ENCODE results near the gene COL2A1.

COL2A1 gene

DNA sequence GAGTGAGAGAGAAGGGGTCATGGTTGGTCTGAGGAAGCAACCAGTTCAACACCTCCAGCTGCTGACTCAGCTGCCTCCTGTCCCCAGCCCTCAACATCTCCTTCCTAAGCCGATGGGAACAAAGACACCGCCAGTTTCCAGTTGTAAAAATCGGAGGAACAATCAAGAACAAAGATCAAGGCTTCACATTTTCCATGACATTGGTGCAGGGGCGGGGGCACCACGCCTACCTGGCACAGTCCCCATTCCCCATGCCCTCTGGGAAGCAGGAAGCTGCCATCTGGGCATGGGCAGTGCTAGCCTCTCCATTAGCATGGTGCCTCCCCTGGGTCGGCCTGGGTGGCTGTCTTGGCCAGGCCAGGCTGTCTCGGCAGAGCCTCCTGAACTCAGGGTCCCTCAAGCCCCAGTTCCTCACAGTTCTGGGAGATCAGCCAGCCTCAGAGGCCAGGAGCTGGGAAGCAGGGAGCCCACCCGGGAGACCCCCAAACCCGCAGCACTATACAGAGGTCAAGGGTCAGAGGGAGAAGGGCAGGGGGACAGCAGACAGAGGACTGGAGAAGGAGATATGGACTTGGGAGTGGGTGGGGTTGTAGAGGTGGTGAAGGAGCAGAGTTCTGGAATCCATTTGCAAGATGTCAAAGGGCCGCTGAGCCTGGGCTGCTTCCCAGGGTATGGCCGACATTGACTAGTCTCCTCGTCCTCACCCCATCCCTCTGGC is 60.5 kb downstream of the COL2A1 start:
- no peaks in the 10 kb centered on the region for H3K79me1 ChIP-seq (replicated peaks; ENCODE audit: low read length, poor library complexity, severe bottlenecking)
- no peak overlapping the region for H2AFZ ChIP-seq (ENCODE audit: low read depth, low read length)
- no peak overlapping the region for H3K4me2 ChIP-seq (ENCODE audit: low read length, poor library complexity, severe bottlenecking)
- peaks cover 7 to 25% of the 10 kb centered on the region in 2 experiments for H3K27me3 ChIP-seq (ENCODE audit: control insufficient read depth in 1 of 2, insufficient read depth in 1 of 2, low read length in 2 of 2)
- no peak overlapping the region for H2AK5ac ChIP-seq (ENCODE audit: low read length, severe bottlenecking)
- no peak overlapping the region for H3K14ac ChIP-seq (ENCODE audit: low read length in 2 of 2)
- H2BK5ac ChIP-seq (ENCODE audit: low read depth, low read length, poor library complexity, severe bottlenecking) = no peak overlapping the region
- H3K4me3 ChIP-seq (ENCODE audit: insufficient read depth in 1 of 2, low read depth in 1 of 2, low read length in 2 of 2) = no peak overlapping the region
- H3K18ac ChIP-seq (ENCODE audit: low read depth in 1 of 2, low read length in 2 of 2) = no peak overlapping the region
- H2BK15ac ChIP-seq (ENCODE audit: low read depth, poor library complexity, severe bottlenecking) = peak overlapping the region; percentile 70
- H3K4ac ChIP-seq (ENCODE audit: low read depth in 1 of 2, low read length in 2 of 2) = peak overlapping the region in 1 of 2 experiments; percentile 24
- H3K4me1 ChIP-seq (ENCODE audit: control insufficient read depth, insufficient read depth, low read depth, low read length) = peaks cover 27% of the 10 kb centered on the region
- H3K9me3 ChIP-seq (ENCODE audit: control insufficient read depth, low read length) = no peaks in the 10 kb centered on the region
- WGBS = 93% methylated on average over 11 of the region's 12 CpGs
- no peak overlapping the region for H3K23ac ChIP-seq (ENCODE audit: low read length in 2 of 2)
- H4K8ac ChIP-seq (ENCODE audit: low read length) = no peak overlapping the region
- H2BK12ac ChIP-seq (ENCODE audit: low read length in 2 of 2) = no peak overlapping the region
- H3K27ac ChIP-seq (ENCODE audit: low read length, poor library complexity, severe bottlenecking) = no peak overlapping the region
- H2BK120ac ChIP-seq (ENCODE audit: low read depth, low read length) = no peak overlapping the region
- DNase-seq = no peak
- no peak overlapping the region for H3K9ac ChIP-seq (ENCODE audit: low read length)
- no peaks in the 10 kb centered on the region for H3K36me3 ChIP-seq (ENCODE audit: control insufficient read depth in 1 of 2, insufficient read depth in 2 of 2, low read depth in 1 of 2, low read length in 2 of 2)
- H4K91ac ChIP-seq (ENCODE audit: low read length) = peak overlapping the region; percentile 88

DNA sequence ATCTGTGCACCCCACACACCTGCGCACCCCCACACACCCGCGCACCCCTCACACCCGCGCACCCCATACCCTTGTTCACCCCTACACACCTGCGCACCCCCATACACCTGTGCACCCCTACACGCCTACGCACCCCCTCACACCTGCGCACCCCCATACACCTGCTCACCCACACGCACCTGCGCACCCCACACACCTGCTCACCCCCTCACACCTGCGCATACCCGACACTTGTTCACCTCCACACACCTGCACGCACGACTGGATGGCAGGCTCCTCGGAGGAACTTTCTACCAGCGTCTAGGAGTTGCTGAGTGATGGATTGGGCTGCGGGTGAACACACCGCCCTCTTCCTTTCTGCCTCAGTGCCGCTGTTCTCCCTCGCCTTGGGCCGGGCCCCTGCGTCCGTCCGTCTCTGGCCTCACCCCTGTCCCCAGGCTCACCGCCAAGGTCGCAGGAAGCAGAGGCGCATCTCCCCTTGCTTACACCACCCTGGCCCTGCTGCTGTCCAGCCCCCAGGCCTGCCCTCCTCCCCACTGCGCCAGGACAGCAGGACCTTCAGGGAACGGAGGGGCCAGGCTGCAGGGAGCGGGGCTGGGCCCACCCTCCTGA is 61.6 kb downstream of the COL2A1 start:
- Histone ChIP-seq H3K79me1 (replicated peaks; ENCODE audit: low read length, poor library complexity, severe bottlenecking) (no peaks in the 10 kb centered on the region), H3K4me1 (ENCODE audit: control insufficient read depth, insufficient read depth, low read depth, low read length) (peaks cover 29% of the 10 kb centered on the region), H3K27ac (ENCODE audit: low read length, poor library complexity, severe bottlenecking) (no peak overlapping the region), H2BK120ac (ENCODE audit: low read depth, low read length) (no peak overlapping the region), H3K4me3 (ENCODE audit: insufficient read depth in 1 of 2, low read depth in 1 of 2, low read length in 2 of 2) (peak overlapping the region in 1 of 2 experiments; percentile 17), H3K4ac (ENCODE audit: low read depth in 1 of 2, low read length in 2 of 2) (no peak overlapping the region), H4K91ac (ENCODE audit: low read length) (peak overlapping the region; percentile 87), H2AK5ac (ENCODE audit: low read length, severe bottlenecking) (no peak overlapping the region), H3K23ac (ENCODE audit: low read length in 2 of 2) (no peak overlapping the region), H3K4me2 (ENCODE audit: low read length, poor library complexity, severe bottlenecking) (no peak overlapping the region), H3K27me3 (ENCODE audit: control insufficient read depth in 1 of 2, insufficient read depth in 1 of 2, low read length in 2 of 2) (peaks cover 7 to 25% of the 10 kb centered on the region in 2 experiments), H3K14ac (ENCODE audit: low read length in 2 of 2) (peak overlapping the region in 1 of 2 experiments; percentile 75), H2AFZ (ENCODE audit: low read depth, low read length) (no peak overlapping the region), H3K9me3 (ENCODE audit: control insufficient read depth, low read length) (no peaks in the 10 kb centered on the region), H2BK12ac (ENCODE audit: low read length in 2 of 2) (no peak overlapping the region), H2BK5ac (ENCODE audit: low read depth, low read length, poor library complexity, severe bottlenecking) (no peak overlapping the region), H2BK15ac (ENCODE audit: low read depth, poor library complexity, severe bottlenecking) (no peak overlapping the region), H3K36me3 (ENCODE audit: control insufficient read depth in 1 of 2, insufficient read depth in 2 of 2, low read depth in 1 of 2, low read length in 2 of 2) (no peaks in the 10 kb centered on the region), H3K18ac (ENCODE audit: low read depth in 1 of 2, low read length in 2 of 2) (peak overlapping the region in 1 of 2 experiments; percentile 58), H4K8ac (ENCODE audit: low read length) (peak overlapping the region; percentile 68), H3K9ac (ENCODE audit: low read length) (no peak overlapping the region)
- no peak for DNase-seq
- 75% methylated on average over 30 of the region's 31 CpGs for WGBS

DNA sequence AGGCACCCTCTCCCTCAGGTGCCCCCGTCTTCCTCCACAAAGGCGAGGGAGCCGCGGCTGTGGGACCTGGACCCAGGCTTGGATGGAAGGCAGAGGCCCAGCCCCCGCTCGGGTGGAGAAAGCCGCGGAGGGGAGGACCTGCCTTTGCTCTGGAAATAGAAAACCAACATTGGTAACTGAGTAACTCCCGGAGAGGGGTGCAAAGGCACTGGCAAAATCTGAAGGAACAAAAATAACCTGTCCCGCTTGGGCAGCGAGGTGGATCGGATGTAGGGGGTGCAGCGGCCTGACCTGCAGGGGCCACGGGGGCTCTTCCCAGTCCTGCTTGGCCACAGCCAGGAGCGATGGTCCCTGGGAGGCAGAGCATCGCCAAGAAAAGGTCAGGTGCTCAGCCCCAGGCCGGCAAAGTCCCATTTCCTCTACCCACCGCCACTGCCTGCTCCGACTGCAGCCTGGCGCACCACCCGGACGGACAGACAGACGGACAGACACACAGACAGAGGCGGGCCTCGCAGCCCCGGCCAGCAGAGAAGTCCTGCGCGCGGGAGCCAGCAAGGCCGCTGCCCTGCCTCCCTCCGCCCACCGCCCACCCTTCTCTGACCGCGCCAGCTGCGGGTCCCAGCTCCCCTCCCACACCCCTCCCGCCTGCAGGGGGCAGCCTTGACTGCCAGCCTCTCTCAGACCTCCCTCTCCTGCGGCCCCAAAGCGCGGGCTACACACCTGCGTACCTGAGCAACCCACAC is 62.2 kb downstream of the COL2A1 start:
- Histone ChIP-seq H3K4me2 (ENCODE audit: low read length, poor library complexity, severe bottlenecking) (no peak overlapping the region), H2BK5ac (ENCODE audit: low read depth, low read length, poor library complexity, severe bottlenecking) (no peak overlapping the region), H3K18ac (ENCODE audit: low read depth in 1 of 2, low read length in 2 of 2) (peak overlapping the region; percentile 18 to 58), H2AK5ac (ENCODE audit: low read length, severe bottlenecking) (no peak overlapping the region), H2AFZ (ENCODE audit: low read depth, low read length) (no peak overlapping the region), H2BK12ac (ENCODE audit: low read length in 2 of 2) (no peak overlapping the region), H3K4me3 (ENCODE audit: insufficient read depth in 1 of 2, low read depth in 1 of 2, low read length in 2 of 2) (no peak overlapping the region), H3K9ac (ENCODE audit: low read length) (no peak overlapping the region), H2BK15ac (ENCODE audit: low read depth, poor library complexity, severe bottlenecking) (no peak overlapping the region), H3K79me1 (replicated peaks; ENCODE audit: low read length, poor library complexity, severe bottlenecking) (no peaks in the 10 kb centered on the region), H4K8ac (ENCODE audit: low read length) (peak overlapping the region; percentile 68), H3K27ac (ENCODE audit: low read length, poor library complexity, severe bottlenecking) (no peak overlapping the region), H3K14ac (ENCODE audit: low read length in 2 of 2) (peak overlapping the region in 1 of 2 experiments; percentile 29), H4K91ac (ENCODE audit: low read length) (peak overlapping the region; percentile 44), H3K9me3 (ENCODE audit: control insufficient read depth, low read length) (no peaks in the 10 kb centered on the region), H3K4me1 (ENCODE audit: control insufficient read depth, insufficient read depth, low read depth, low read length) (peaks cover 25% of the 10 kb centered on the region), H2BK120ac (ENCODE audit: low read depth, low read length) (no peak overlapping the region), H3K27me3 (ENCODE audit: control insufficient read depth in 1 of 2, insufficient read depth in 1 of 2, low read length in 2 of 2) (peaks cover 7 to 25% of the 10 kb centered on the region in 2 experiments), H3K36me3 (ENCODE audit: control insufficient read depth in 1 of 2, insufficient read depth in 2 of 2, low read depth in 1 of 2, low read length in 2 of 2) (no peaks in the 10 kb centered on the region), H3K4ac (ENCODE audit: low read depth in 1 of 2, low read length in 2 of 2) (no peak overlapping the region), H3K23ac (ENCODE audit: low read length in 2 of 2) (no peak overlapping the region)
- 24% methylated on average over 38 of the region's 40 CpGs for WGBS
- no peak for DNase-seq

DNA sequence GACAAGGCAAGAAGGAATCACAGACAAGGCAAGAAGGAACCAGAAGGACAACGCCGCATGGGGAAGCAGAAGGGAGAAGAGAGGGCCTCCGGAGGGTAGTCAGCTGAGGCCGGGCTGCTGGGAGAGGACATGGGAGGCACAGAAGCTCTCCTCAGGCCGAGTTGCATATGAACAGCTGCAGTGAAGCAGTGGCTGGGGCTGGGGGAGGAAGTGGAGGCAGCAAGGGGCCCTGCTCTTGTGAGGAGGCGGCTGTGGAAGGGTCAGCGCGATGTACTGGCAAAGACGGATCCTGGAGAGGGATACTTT is 62.8 kb downstream of the COL2A1 start:
- Histone ChIP-seq H3K79me1 (replicated peaks; ENCODE audit: low read length, poor library complexity, severe bottlenecking) (no peaks in the 10 kb centered on the region), H2AFZ (ENCODE audit: low read depth, low read length) (no peak overlapping the region), H4K91ac (ENCODE audit: low read length) (no peak overlapping the region), H2AK5ac (ENCODE audit: low read length, severe bottlenecking) (no peak overlapping the region), H3K18ac (ENCODE audit: low read depth in 1 of 2, low read length in 2 of 2) (no peak overlapping the region), H3K4me3 (ENCODE audit: insufficient read depth in 1 of 2, low read depth in 1 of 2, low read length in 2 of 2) (no peak overlapping the region), H4K8ac (ENCODE audit: low read length) (peak overlapping the region; percentile 1), H3K23ac (ENCODE audit: low read length in 2 of 2) (no peak overlapping the region), H2BK12ac (ENCODE audit: low read length in 2 of 2) (no peak overlapping the region), H3K4me1 (ENCODE audit: control insufficient read depth, insufficient read depth, low read depth, low read length) (peaks cover 20% of the 10 kb centered on the region), H3K9me3 (ENCODE audit: control insufficient read depth, low read length) (no peaks in the 10 kb centered on the region), H3K27me3 (ENCODE audit: control insufficient read depth in 1 of 2, insufficient read depth in 1 of 2, low read length in 2 of 2) (peaks cover 7 to 25% of the 10 kb centered on the region in 2 experiments), H3K14ac (ENCODE audit: low read length in 2 of 2) (no peak overlapping the region), H3K9ac (ENCODE audit: low read length) (no peak overlapping the region), H3K27ac (ENCODE audit: low read length, poor library complexity, severe bottlenecking) (no peak overlapping the region), H3K4ac (ENCODE audit: low read depth in 1 of 2, low read length in 2 of 2) (no peak overlapping the region), H3K36me3 (ENCODE audit: control insufficient read depth in 1 of 2, insufficient read depth in 2 of 2, low read depth in 1 of 2, low read length in 2 of 2) (no peaks in the 10 kb centered on the region), H2BK120ac (ENCODE audit: low read depth, low read length) (no peak overlapping the region), H2BK15ac (ENCODE audit: low read depth, poor library complexity, severe bottlenecking) (peak overlapping the region; percentile 15), H3K4me2 (ENCODE audit: low read length, poor library complexity, severe bottlenecking) (no peak overlapping the region), H2BK5ac (ENCODE audit: low read depth, low read length, poor library complexity, severe bottlenecking) (no peak overlapping the region)
- 77% methylated on average over 9 of the region's 9 CpGs for WGBS
- DNase-seq = no peak
